WTC11 (cell line): ENCODE results near the gene DUSP22. TPM values are rescaled to one million over a fixed set of nuclear protein-coding genes. Genes with fewer than 3 reads are reported as not detected.

ENCODE experiments used
- ATAC-seq: fragments of 200-7000 bp; cut with Tn5 transposase; 2 replicates; pipeline ENCODE4 v1.10.0; 2021; ENCODE audit warnings: mild to moderate bottlenecking, moderate library complexity
- CTCF ChIA-PET: fragments of 300-600 bp; sonication (Branson Sonifier 250); formaldehyde crosslinking; loops from one replicate; lab custom pipeline; 2021; ENCODE audit warnings: antibody characterized with exemption; lab: Charles Lee
- POLR2A ChIA-PET: fragments of 350-600 bp; sonication (Branson Sonifier 250); formaldehyde crosslinking; loops from one replicate; lab custom pipeline; 2021; ENCODE audit warnings: antibody characterized with exemption; lab: Charles Lee
- DNase-seq: peaks from one replicate; pipeline ENCODE4 v3.0.0; 2021; ENCODE audit warnings: low spot score
- H3K27ac Mint-ChIP-seq: 2 replicates; pipeline ENCODE4 v1.8.0; 2021; ENCODE audit warnings: mixed read lengths
- H3K27me3 Mint-ChIP-seq: 2 replicates; pipeline ENCODE4 v1.8.0; 2021; ENCODE audit warnings: low read depth, mild to moderate bottlenecking, moderate library complexity, mixed read lengths
- H3K36me3 Mint-ChIP-seq: 2 replicates; pipeline ENCODE4 v1.8.0; 2021; ENCODE audit warnings: mixed read lengths
- H3K4me1 Mint-ChIP-seq: 2 replicates; pipeline ENCODE4 v1.8.0; 2022; ENCODE audit warnings: mixed read lengths
- H3K4me3 Mint-ChIP-seq: 2 replicates; pipeline ENCODE4 v1.8.0; 2021; ENCODE audit warnings: mild to moderate bottlenecking, moderate library complexity, mixed read lengths
- H3K9me3 Mint-ChIP-seq: 2 replicates; pipeline ENCODE4 v1.8.0; 2021; ENCODE audit warnings: mixed read lengths
- AR ChIP-seq: fragments of 250-450 bp; sonication (Bioruptor Pico); IDR thresholded peaks from 2 replicates; pipeline ENCODE4 v1.9.0; 2021; ENCODE audit warnings: mild to moderate bottlenecking
- CREB1 ChIP-seq: sonication (generic); formaldehyde crosslinking; IDR thresholded peaks from 2 replicates; pipeline ENCODE4 v1.8.0; 2023; ENCODE audit warnings: mild to moderate bottlenecking, missing genetic modification reagents
- ELF4 ChIP-seq: sonication (generic); formaldehyde crosslinking; IDR thresholded peaks from 2 replicates; pipeline ENCODE4 v1.8.1; 2022; ENCODE audit warnings: low read depth, mild to moderate bottlenecking, moderate library complexity, missing genetic modification reagents
- EMX1 ChIP-seq: fragments of 250-450 bp; sonication (Bioruptor Pico); IDR thresholded peaks from 2 replicates; pipeline ENCODE4 v1.8.0; 2021; ENCODE audit warnings: mild to moderate bottlenecking
- IRF1 ChIP-seq: sonication (generic); formaldehyde crosslinking; IDR thresholded peaks from 2 replicates; pipeline ENCODE4 v1.8.0; 2023; ENCODE audit warnings: missing genetic modification reagents
- MAX ChIP-seq: sonication (generic); formaldehyde crosslinking; IDR thresholded peaks from 2 replicates; pipeline ENCODE4 v1.8.0; 2022; ENCODE audit warnings: mild to moderate bottlenecking, missing genetic modification reagents
- NFE2L1 ChIP-seq: sonication (generic); formaldehyde crosslinking; IDR thresholded peaks from 2 replicates; pipeline ENCODE4 v1.8.1; 2023; ENCODE audit warnings: missing genetic modification reagents
- NR1H2 ChIP-seq: sonication (generic); formaldehyde crosslinking; IDR thresholded peaks from 2 replicates; pipeline ENCODE4 v1.9.0; 2021; ENCODE audit warnings: mild to moderate bottlenecking, moderate library complexity, missing genetic modification reagents
- OVOL2 ChIP-seq: fragments of 250-450 bp; sonication (Bioruptor Pico); IDR thresholded peaks from 2 replicates; pipeline ENCODE4 v1.9.0; 2021; ENCODE audit warnings: mild to moderate bottlenecking, borderline replicate concordance
- PREB ChIP-seq: sonication (generic); formaldehyde crosslinking; IDR thresholded peaks from 2 replicates; pipeline ENCODE4 v1.8.1; 2022; ENCODE audit warnings: mild to moderate bottlenecking, missing genetic modification reagents, moderate library complexity, borderline replicate concordance
- TCF7 ChIP-seq: sonication (generic); formaldehyde crosslinking; IDR thresholded peaks from 2 replicates; pipeline ENCODE4 v1.8.0; 2022; ENCODE audit warnings: mild to moderate bottlenecking, low read depth, missing genetic modification reagents, moderate library complexity
- USF1 ChIP-seq: sonication (generic); formaldehyde crosslinking; IDR thresholded peaks from 2 replicates; pipeline ENCODE4 v1.8.0; 2022; ENCODE audit warnings: mild to moderate bottlenecking, missing genetic modification reagents
- ZMAT4 ChIP-seq: fragments of 250-450 bp; sonication (Bioruptor Pico); IDR thresholded peaks from 2 replicates; pipeline ENCODE4 v1.9.0; 2021; ENCODE audit warnings: mild to moderate bottlenecking
- ZNF263 ChIP-seq: sonication (generic); formaldehyde crosslinking; IDR thresholded peaks from 2 replicates; pipeline ENCODE4 v1.8.1; 2022; ENCODE audit warnings: low read depth, mild to moderate bottlenecking, moderate library complexity, missing genetic modification reagents
- ZNF416 ChIP-seq: fragments of 250-450 bp; sonication (Bioruptor Pico); IDR thresholded peaks from 2 replicates; pipeline ENCODE4 v1.9.0; 2021; ENCODE audit warnings: mild to moderate bottlenecking, inconsistent platforms
- ZNF425 ChIP-seq: fragments of 250-450 bp; sonication (Bioruptor Pico); conservative IDR thresholded peaks from 2 replicates; pipeline ENCODE4 v1.9.0; 2021; ENCODE audit warnings: mild to moderate bottlenecking
- ZNF532 ChIP-seq: fragments of 250-450 bp; sonication (Bioruptor Pico); IDR thresholded peaks from 2 replicates; pipeline ENCODE4 v1.9.0; 2021; ENCODE audit warnings: mild to moderate bottlenecking, borderline replicate concordance
- total RNA-seq: library from RNA; stranded (reverse); gene quantifications from 3 replicates; pipeline ENCODE4 v1.2.3, GENCODE V29; 2021

DUSP22 gene
- total RNA-seq, 1 experiment from 2014 or later = 38.5 TPM

GRCh38 chr6:397604-398003 is 105.3 kb downstream of the DUSP22 start:
- Mint-ChIP-seq H3K4me3 (no peak overlapping the region), H3K27me3 (peaks cover 37% of the 10 kb centered on the region), H3K4me1 (peaks cover 7% of the 10 kb centered on the region), H3K9me3 (no peaks in the 10 kb centered on the region), H3K36me3 (peaks cover 4% of the 10 kb centered on the region; the same call in 1 of the 2 replicates), H3K27ac (no peak overlapping the region)
- ChIA-PET POLR2A (no interaction called here), CTCF (interaction anchor here (1.2 to 1.7 kb wide), 3 partner anchors 11 to 209 kb away, joined by 3 to 12 read pairs (median 3); no protein-coding TSS in a partner anchor)
- TF ChIP-seq EMX1 (no peak), ZMAT4 (CRISPR knock-in tag) (no peak), ZNF416 (CRISPR knock-in tag) (no peak), TCF7 (CRISPR knock-in tag) (no peak), NFE2L1 (CRISPR knock-in tag) (no peak), NR1H2 (CRISPR knock-in tag) (no peak), CREB1 (CRISPR knock-in tag) (no peak), ELF4 (CRISPR knock-in tag) (no peak), MAX (no peak), ZNF425 (CRISPR knock-in tag) (no peak), AR (CRISPR knock-in tag) (no peak), IRF1 (CRISPR knock-in tag) (no peak), ZNF263 (CRISPR knock-in tag) (no peak), PREB (no peak), ZNF532 (CRISPR knock-in tag) (no peak), OVOL2 (CRISPR knock-in tag) (no peak), USF1 (CRISPR knock-in tag) (no peak)
- ATAC-seq (no peak), DNase-seq (no peak)
